Activated CD8-positive, alpha-beta T cell treated with anti-CD3 and anti-CD28 coated beads for 36 hours (primary cell): ENCODE results near the gene IAH1. TPM values are rescaled to one million over a fixed set of nuclear protein-coding genes. Genes with fewer than 3 reads are reported as not detected.

Experiments
- ATAC-seq: fragments of 200-7000 bp; cut with Tn5 transposase; one replicate; pipeline ENCODE4 v1.10.0; 2021; ENCODE audit warnings: mild to moderate bottlenecking, moderate library complexity
- CTCF ChIA-PET: fragments of 350-600 bp; sonication (Branson Sonifier 250); formaldehyde crosslinking; loops from one replicate; lab custom pipeline; 2021; ENCODE audit warnings: antibody characterized with exemption; lab: Charles Lee
- POLR2A ChIA-PET: fragments of 350-600 bp; sonication (Branson Sonifier 250); formaldehyde crosslinking; loops from one replicate; lab custom pipeline; 2021; ENCODE audit warnings: antibody characterized with exemption; lab: Charles Lee
- DNase-seq: peaks from one replicate; pipeline ENCODE4 v3.0.0-alpha.2; 2020
- H3K27ac Mint-ChIP-seq: one replicate; pipeline ENCODE4 v1.8.0; 2021; ENCODE audit warnings: mild to moderate bottlenecking, mixed read lengths
- H3K27me3 Mint-ChIP-seq: one replicate; pipeline ENCODE4 v1.8.0; 2021; ENCODE audit warnings: mixed read lengths
- H3K36me3 Mint-ChIP-seq: one replicate; pipeline ENCODE4 v1.8.0; 2021; ENCODE audit warnings: low read depth, mixed read lengths
- H3K4me1 Mint-ChIP-seq: one replicate; pipeline ENCODE4 v1.8.0; 2021; ENCODE audit warnings: low read depth, mixed read lengths
- H3K4me3 Mint-ChIP-seq: one replicate; pipeline ENCODE4 v1.8.0; 2021; ENCODE audit warnings: mild to moderate bottlenecking, moderate library complexity, mixed read lengths
- H3K9me3 Mint-ChIP-seq: one replicate; pipeline ENCODE4 v1.8.0; 2021; ENCODE audit warnings: mixed read lengths
- intact Hi-C: fragments of 100-400 bp; cut with micrococcal nuclease; formaldehyde crosslinking; loops from one replicate; pipeline ENCODE4 v1.10.0; 2022
- total RNA-seq, 2 experiments: library from RNA; stranded (reverse); gene quantifications; one replicate each; pipeline ENCODE4 v1.2.3, GENCODE V29; 2021
- TF ChIP-seq, protein P1 (sequence below): fragments of 200-600 bp; IDR thresholded peaks from one replicate; pipeline ENCODE4 v1.8.0; 2022; ENCODE audit warnings: antibody characterized with exemption, mild to moderate bottlenecking

IAH1 gene
- total RNA-seq, 2 experiments from 2014 or later = 64.9 to 67.3 TPM

DNA sequence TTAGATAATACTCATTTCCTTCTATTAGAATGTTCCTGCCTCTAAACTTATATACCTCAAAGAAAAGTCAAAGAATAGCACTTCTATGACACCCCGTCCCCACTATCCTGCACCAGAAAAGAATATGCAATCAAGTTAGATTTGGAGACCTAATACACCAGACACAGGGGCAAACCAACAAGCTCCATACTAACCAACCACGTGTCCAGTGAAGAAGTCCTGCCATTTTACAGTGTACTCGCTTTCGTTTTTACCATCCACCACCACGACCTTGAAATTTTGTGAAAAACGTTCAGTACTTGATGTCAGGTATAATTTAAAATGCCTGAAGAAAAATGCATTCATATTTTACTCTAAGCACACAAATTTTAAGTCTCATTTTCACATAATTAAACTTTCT is 62.2 kb downstream of the IAH1 start:
- Mint-ChIP-seq H3K4me1 (peaks cover 28% of the 10 kb centered on the region), H3K4me3 (no peak overlapping the region), H3K27me3 (no peaks in the 10 kb centered on the region), H3K9me3 (no peaks in the 10 kb centered on the region), H3K36me3 (peaks cover 17% of the 10 kb centered on the region), H3K27ac (no peak overlapping the region)
- DNase-seq = no peak
- ChIA-PET CTCF (interaction anchor here (1.1 to 2.0 kb wide), 2 partner anchors 11 to 277 kb away, joined by 4 to 6 read pairs; no protein-coding TSS in a partner anchor), POLR2A (interaction anchor here (0.9 kb wide), 1 partner anchor 19 kb away, joined by 3 read pairs; the partner anchor contains the start of gene ADAM17)
- intact Hi-C loops = no loop called here
- ATAC-seq = no peak
- TF ChIP-seq, protein P1, sequence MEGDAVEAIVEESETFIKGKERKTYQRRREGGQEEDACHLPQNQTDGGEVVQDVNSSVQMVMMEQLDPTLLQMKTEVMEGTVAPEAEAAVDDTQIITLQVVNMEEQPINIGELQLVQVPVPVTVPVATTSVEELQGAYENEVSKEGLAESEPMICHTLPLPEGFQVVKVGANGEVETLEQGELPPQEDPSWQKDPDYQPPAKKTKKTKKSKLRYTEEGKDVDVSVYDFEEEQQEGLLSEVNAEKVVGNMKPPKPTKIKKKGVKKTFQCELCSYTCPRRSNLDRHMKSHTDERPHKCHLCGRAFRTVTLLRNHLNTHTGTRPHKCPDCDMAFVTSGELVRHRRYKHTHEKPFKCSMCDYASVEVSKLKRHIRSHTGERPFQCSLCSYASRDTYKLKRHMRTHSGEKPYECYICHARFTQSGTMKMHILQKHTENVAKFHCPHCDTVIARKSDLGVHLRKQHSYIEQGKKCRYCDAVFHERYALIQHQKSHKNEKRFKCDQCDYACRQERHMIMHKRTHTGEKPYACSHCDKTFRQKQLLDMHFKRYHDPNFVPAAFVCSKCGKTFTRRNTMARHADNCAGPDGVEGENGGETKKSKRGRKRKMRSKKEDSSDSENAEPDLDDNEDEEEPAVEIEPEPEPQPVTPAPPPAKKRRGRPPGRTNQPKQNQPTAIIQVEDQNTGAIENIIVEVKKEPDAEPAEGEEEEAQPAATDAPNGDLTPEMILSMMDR = no peak

DNA sequence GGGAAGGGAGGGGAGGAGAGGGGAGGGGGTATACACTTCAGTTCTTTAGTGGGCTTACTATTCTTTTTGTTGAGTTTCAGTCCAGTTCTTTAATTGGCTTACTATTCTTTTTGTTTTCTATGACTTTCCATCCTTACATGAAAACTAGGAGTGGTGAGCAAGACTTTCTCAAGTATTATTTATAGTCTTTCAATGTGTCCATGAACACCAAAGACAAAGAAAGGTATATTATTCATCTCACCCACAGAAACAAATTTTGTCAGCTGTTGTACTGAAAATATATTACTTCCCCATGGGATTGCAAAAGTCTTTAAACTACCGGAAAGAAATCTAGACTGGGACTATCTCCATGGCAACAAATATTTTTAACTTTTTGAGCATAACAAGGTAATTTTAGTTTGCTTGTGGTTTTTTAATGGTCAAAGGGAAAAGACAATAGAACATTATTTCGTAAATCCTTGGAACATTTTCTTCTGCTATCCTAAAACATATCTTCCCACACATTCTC is 63.7 kb downstream of the IAH1 start:
- no peak for ATAC-seq
- CTCF ChIA-PET = interaction anchor here (0.7 kb wide), 1 partner anchor 232 kb away, joined by 3 read pairs; no protein-coding TSS in a partner anchor
- peaks cover 18% of the 10 kb centered on the region for H3K36me3 Mint-ChIP-seq

More for the DNA sequence above, 63.7 kb downstream of the IAH1 start:
- peak overlapping the region; percentile 27 for H3K27ac Mint-ChIP-seq
- intact Hi-C loops = no loop called here
- POLR2A ChIA-PET = no interaction called here
- no peaks in the 10 kb centered on the region for H3K9me3 Mint-ChIP-seq
- peaks cover 30% of the 10 kb centered on the region for H3K4me1 Mint-ChIP-seq
- DNase-seq = no peak
- no peaks in the 10 kb centered on the region for H3K27me3 Mint-ChIP-seq
- H3K4me3 Mint-ChIP-seq = no peak overlapping the region
- TF ChIP-seq, protein P1 = no peak

Other genes starting within 250 kb of the IAH1 start
- 100 to 1,000 TPM; 111 to 117 TPM for gene ITGB1BP1, start 51.0 kb upstream of the IAH1 start, total RNA-seq
- gene CPSF3, start 50.9 kb upstream of the IAH1 start, total RNA-seq = 10 to 100 TPM; 72.2 to 73.0 TPM
- 10 to 100 TPM; 14.2 to 15.9 TPM for gene ADAM17, start 81.3 kb downstream of the IAH1 start, total RNA-seq
- 100 to 1,000 TPM; 341 to 368 TPM for gene YWHAQ, start 156.4 kb downstream of the IAH1 start, total RNA-seq